Smooth muscle cell (in vitro differentiated cells): ENCODE data around the gene DHRSX. TPM values are rescaled to one million over a fixed set of nuclear protein-coding genes. Genes with fewer than 3 reads are reported as not detected.

Experiments used
- DNase-seq: peaks from one replicate; lab custom pipeline; 2025; ENCODE audit not compliant: unreplicated experiment; lab: John Stamatoyannopoulos, UW
- H2AFZ ChIP-seq: fragments of 200-600 bp; sonication (generic); 2 replicates; pipeline ENCODE4 v1.6.0; 2016; ENCODE audit warnings: antibody characterized with exemption, low read depth, mild to moderate bottlenecking
- H3F3A ChIP-seq: fragments of 200-600 bp; sonication (generic); 2 replicates; pipeline ENCODE4 v1.6.0; 2017; ENCODE audit warnings: antibody characterized with exemption, low read depth
- H3K27ac ChIP-seq: fragments of 200-600 bp; sonication (generic); 2 replicates; pipeline ENCODE4 v1.5.1; 2016; ENCODE audit warnings: low read depth, mild to moderate bottlenecking
- H3K27me3 ChIP-seq: fragments of 200-600 bp; sonication (generic); 2 replicates; pipeline ENCODE4 v1.6.1; 2016; ENCODE audit warnings: low read depth, mild to moderate bottlenecking
- H3K36me3 ChIP-seq: fragments of 200-600 bp; sonication (generic); 2 replicates; pipeline ENCODE4 v1.5.1; 2016; ENCODE audit warnings: low read depth
- H3K4me1 ChIP-seq: fragments of 200-600 bp; sonication (generic); 2 replicates; pipeline ENCODE4 v1.5.1; 2016; ENCODE audit warnings: low read depth
- H3K4me2 ChIP-seq: fragments of 200-600 bp; sonication (generic); 2 replicates; pipeline ENCODE4 v1.6.0; 2016; ENCODE audit warnings: mild to moderate bottlenecking
- H3K4me3 ChIP-seq: fragments of 200-600 bp; sonication (generic); 2 replicates; pipeline ENCODE4 v1.5.1; 2016; ENCODE audit warnings: mild to moderate bottlenecking
- H3K79me2 ChIP-seq: fragments of 200-600 bp; sonication (generic); 2 replicates; pipeline ENCODE4 v1.6.0; 2016; ENCODE audit warnings: low read depth, mild to moderate bottlenecking
- H3K9ac ChIP-seq: fragments of 200-600 bp; sonication (generic); 2 replicates; pipeline ENCODE4 v1.6.0; 2016; ENCODE audit warnings: low read depth
- H3K9me3 ChIP-seq: fragments of 200-600 bp; sonication (generic); replicated peaks from 2 replicates; pipeline ENCODE4 v1.5.1; 2016; ENCODE audit warnings: low read depth
- H4K20me1 ChIP-seq: fragments of 200-600 bp; sonication (generic); 2 replicates; pipeline ENCODE4 v1.6.0; 2016; ENCODE audit warnings: low read depth
- WGBS: methylation state at CpG from one replicate; pipeline ENCODE4 v1.1.7; 2016; ENCODE audit warnings: low lambda C conversion rate; 5-methylcytosine and 5-hydroxymethylcytosine counted together
- polyA plus RNA-seq: library from polyadenylated mRNA; unstranded; fragments of >200 nt; fragmentation: Nextera tagmentation; extraction: Ambion mirVana; gene quantifications from 2 replicates; pipeline ENCODE4 v1.2.1, GENCODE V29; 2016
- total RNA-seq: library from RNA; depleted of rRNA; stranded (reverse); fragments of >200 nt; gene quantifications from 2 replicates; pipeline ENCODE4 v1.2.3, GENCODE V29; 2014
- TF ChIP-seq, protein P1 (sequence below): fragments of 200-600 bp; sonication (generic); IDR thresholded peaks from 2 replicates; pipeline ENCODE4 v1.5.1; 2017; ENCODE audit warnings: borderline replicate concordance, mild to moderate bottlenecking, antibody characterized with exemption; ENCODE audit not compliant: insufficient read depth, poor library complexity, severe bottlenecking

Gene DHRSX
- total and polyA plus RNA-seq, 2 experiments from 2014 or later: 32.5 to 49.9 TPM

GRCh38 chrX:2342874-2343273 lies 157.9 kb downstream of the DHRSX start:
- Histone ChIP-seq H3F3A (peaks cover 18% of the 10 kb centered on the region), H3K27ac (peak overlapping the region; percentile 98), H3K9me3 (no peaks in the 10 kb centered on the region), H2AFZ (no peak overlapping the region), H3K79me2 (no peaks in the 10 kb centered on the region), H3K4me2 (peak overlapping the region; percentile 77), H3K27me3 (no peaks in the 10 kb centered on the region), H3K4me3 (no peak overlapping the region), H4K20me1 (peaks cover 9% of the 10 kb centered on the region), H3K9ac (peak overlapping the region; percentile 78), H3K4me1 (peaks cover 1% of the 10 kb centered on the region), H3K36me3 (no peaks in the 10 kb centered on the region)
- DNase-seq: no peak
- TF ChIP-seq, protein P1, sequence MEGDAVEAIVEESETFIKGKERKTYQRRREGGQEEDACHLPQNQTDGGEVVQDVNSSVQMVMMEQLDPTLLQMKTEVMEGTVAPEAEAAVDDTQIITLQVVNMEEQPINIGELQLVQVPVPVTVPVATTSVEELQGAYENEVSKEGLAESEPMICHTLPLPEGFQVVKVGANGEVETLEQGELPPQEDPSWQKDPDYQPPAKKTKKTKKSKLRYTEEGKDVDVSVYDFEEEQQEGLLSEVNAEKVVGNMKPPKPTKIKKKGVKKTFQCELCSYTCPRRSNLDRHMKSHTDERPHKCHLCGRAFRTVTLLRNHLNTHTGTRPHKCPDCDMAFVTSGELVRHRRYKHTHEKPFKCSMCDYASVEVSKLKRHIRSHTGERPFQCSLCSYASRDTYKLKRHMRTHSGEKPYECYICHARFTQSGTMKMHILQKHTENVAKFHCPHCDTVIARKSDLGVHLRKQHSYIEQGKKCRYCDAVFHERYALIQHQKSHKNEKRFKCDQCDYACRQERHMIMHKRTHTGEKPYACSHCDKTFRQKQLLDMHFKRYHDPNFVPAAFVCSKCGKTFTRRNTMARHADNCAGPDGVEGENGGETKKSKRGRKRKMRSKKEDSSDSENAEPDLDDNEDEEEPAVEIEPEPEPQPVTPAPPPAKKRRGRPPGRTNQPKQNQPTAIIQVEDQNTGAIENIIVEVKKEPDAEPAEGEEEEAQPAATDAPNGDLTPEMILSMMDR: no peak
- 29% methylated on average over 7 of the region's 7 CpGs for WGBS

- Histone ChIP-seq H3K36me3 (no peaks in the 10 kb centered on the region), H3K79me2 (no peaks in the 10 kb centered on the region), H3K9me3 (no peaks in the 10 kb centered on the region), H3K4me1 (no peaks in the 10 kb centered on the region), H2AFZ (no peak overlapping the region), H3K9ac (peak overlapping the region; percentile 78), H4K20me1 (peaks cover 3% of the 10 kb centered on the region), H3K4me3 (no peak overlapping the region), H3K4me2 (peak overlapping the region; percentile 77), H3K27me3 (no peaks in the 10 kb centered on the region), H3K27ac (peak overlapping the region; percentile 98), H3F3A (peaks cover 18% of the 10 kb centered on the region)
- TF ChIP-seq, protein P1: no peak
- DNase-seq: no peak
- 64% methylated on average over 9 of the region's 9 CpGs for WGBS
Measured at GRCh38 chrX:2342281-2342688, 158.5 kb downstream of the DHRSX start.

- Histone ChIP-seq H3K27me3 (no peaks in the 10 kb centered on the region), H3K4me1 (no peaks in the 10 kb centered on the region), H3K27ac (no peak overlapping the region), H3K9ac (no peak overlapping the region), H3K9me3 (no peaks in the 10 kb centered on the region), H3F3A (peaks cover 18% of the 10 kb centered on the region), H2AFZ (no peak overlapping the region), H3K4me3 (no peak overlapping the region), H3K79me2 (no peaks in the 10 kb centered on the region), H3K36me3 (no peaks in the 10 kb centered on the region), H4K20me1 (peaks cover 3% of the 10 kb centered on the region), H3K4me2 (no peak overlapping the region)
- TF ChIP-seq, protein P1: no peak
- 89% methylated on average over 7 of the region's 7 CpGs for WGBS
- no peak for DNase-seq
Measured at GRCh38 chrX:2340991-2341390, 159.8 kb downstream of the DHRSX start.

DNA sequence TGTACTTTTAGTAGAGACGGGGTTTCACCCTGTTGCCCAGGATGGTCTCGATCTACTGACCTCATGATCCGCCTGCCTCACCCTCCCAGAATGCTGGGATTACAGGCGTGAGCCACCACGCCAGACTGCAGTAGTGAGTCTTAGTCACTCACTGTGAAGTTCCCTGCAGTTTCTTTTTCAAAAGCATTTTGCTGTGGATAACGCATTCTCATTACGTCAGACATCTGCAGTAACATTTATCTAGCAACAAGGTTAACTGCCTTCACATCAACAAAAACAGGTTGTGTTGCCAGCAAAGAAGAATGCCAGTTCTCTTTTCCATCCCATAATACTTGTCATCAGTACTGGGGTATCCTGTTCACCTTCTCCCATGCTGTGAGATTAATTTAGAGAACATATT lies 164.6 kb downstream of the DHRSX start:
- 90% methylated on average over 7 of the region's 7 CpGs for WGBS

More for the DNA sequence above, 164.6 kb downstream of the DHRSX start:
- no peak for DNase-seq
- no peaks in the 10 kb centered on the region for H3K27me3 ChIP-seq
- TF ChIP-seq, protein P1: no peak
- no peaks in the 10 kb centered on the region for H3K9me3 ChIP-seq
- no peak overlapping the region for H3K4me3 ChIP-seq
- no peak overlapping the region for H3K9ac ChIP-seq
- no peak overlapping the region for H2AFZ ChIP-seq
- no peak overlapping the region for H3K27ac ChIP-seq
- peaks cover under 1% of the 10 kb centered on the region for H4K20me1 ChIP-seq
- H3K36me3 ChIP-seq: no peaks in the 10 kb centered on the region
- no peaks in the 10 kb centered on the region for H3F3A ChIP-seq
- H3K79me2 ChIP-seq: no peaks in the 10 kb centered on the region
- H3K4me2 ChIP-seq: no peak overlapping the region
- no peaks in the 10 kb centered on the region for H3K4me1 ChIP-seq
